Mesenchymal stem cell (in vitro differentiated cells and primary cell): ENCODE data around the gene ZKSCAN5.

ENCODE experiments used
- DNase-seq: peaks from one replicate; pipeline ENCODE4 v3.0.0-alpha.2; 2013
- H2AFZ ChIP-seq: one replicate; pipeline ENCODE4 v1.6.1; 2013; ENCODE audit warnings: low read depth, mild to moderate bottlenecking, control low read depth, inconsistent platforms, low read length, moderate library complexity
- H2AK5ac ChIP-seq: 2 replicates; pipeline ENCODE4 v1.6.1; 2013; ENCODE audit warnings: low read length, moderate library complexity, mild to moderate bottlenecking, inconsistent platforms; ENCODE audit not compliant: severe bottlenecking
- H2BK120ac ChIP-seq: one replicate; pipeline ENCODE4 v1.6.1; 2013; ENCODE audit warnings: low read depth, mild to moderate bottlenecking, inconsistent platforms, low read length, moderate library complexity
- H2BK12ac ChIP-seq, 2 experiments: one replicate each; pipeline ENCODE4 v1.6.1; 2013; ENCODE audit warnings: inconsistent platforms in 2 of 2, low read length in 2 of 2, mild to moderate bottlenecking in 2 of 2, moderate library complexity in 2 of 2, control low read depth in 1 of 2
- H2BK15ac ChIP-seq: one replicate; pipeline ENCODE4 v1.6.1; 2013; ENCODE audit warnings: mild to moderate bottlenecking, low read depth, inconsistent platforms; ENCODE audit not compliant: poor library complexity, severe bottlenecking
- H2BK5ac ChIP-seq: 2 replicates; pipeline ENCODE4 v1.6.1; 2013; ENCODE audit warnings: low read depth, mild to moderate bottlenecking, low read length, control low read depth, inconsistent platforms; ENCODE audit not compliant: poor library complexity, severe bottlenecking
- H3K14ac ChIP-seq, 2 experiments: one replicate each; pipeline ENCODE4 v1.6.1; 2013; ENCODE audit warnings: inconsistent platforms in 2 of 2, low read length in 2 of 2, control low read depth in 1 of 2, mild to moderate bottlenecking in 1 of 2, moderate library complexity in 1 of 2
- H3K18ac ChIP-seq, 2 experiments: one replicate each; pipeline ENCODE4 v1.6.1; 2013; ENCODE audit warnings: inconsistent platforms in 2 of 2, low read length in 2 of 2, control low read depth in 1 of 2, low read depth in 1 of 2, mild to moderate bottlenecking in 1 of 2
- H3K23ac ChIP-seq, 2 experiments: one replicate each; pipeline ENCODE4 v1.6.1; 2013; ENCODE audit warnings: inconsistent platforms in 2 of 2, low read length in 2 of 2, mild to moderate bottlenecking in 2 of 2, moderate library complexity in 2 of 2, control low read depth in 1 of 2
- H3K27ac ChIP-seq: 2 replicates; pipeline ENCODE4 v1.5.1; 2013; ENCODE audit warnings: mild to moderate bottlenecking, moderate library complexity, low read length, control low read depth, inconsistent platforms; ENCODE audit not compliant: poor library complexity, severe bottlenecking
- H3K27me3 ChIP-seq, 2 experiments: 2 replicates each; pipeline versions ENCODE4 v1.6.1 to v1.7.0; 2013; ENCODE audit warnings: low read length in 2 of 2, mild to moderate bottlenecking in 2 of 2, moderate library complexity in 2 of 2, control low read depth in 1 of 2, inconsistent platforms in 1 of 2; ENCODE audit not compliant: control insufficient read depth in 1 of 2, insufficient read depth in 1 of 2
- H3K36me3 ChIP-seq, 2 experiments: 2 replicates each; pipeline versions ENCODE4 v1.6.1 to v1.7.0; 2013; ENCODE audit warnings: low read length in 2 of 2, control low read depth in 1 of 2, inconsistent platforms in 1 of 2, low read depth in 1 of 2, mild to moderate bottlenecking in 1 of 2; ENCODE audit not compliant: insufficient read depth in 2 of 2, control insufficient read depth in 1 of 2
- H3K4ac ChIP-seq, 2 experiments: one replicate each; pipeline ENCODE4 v1.6.1; 2013; ENCODE audit warnings: inconsistent platforms in 2 of 2, low read length in 2 of 2, mild to moderate bottlenecking in 2 of 2, moderate library complexity in 2 of 2, control low read depth in 1 of 2, low read depth in 1 of 2
- H3K4me1 ChIP-seq: 2 replicates; pipeline ENCODE4 v1.6.1; 2013; ENCODE audit warnings: low read depth, low read length, control low read depth; ENCODE audit not compliant: control insufficient read depth, insufficient read depth
- H3K4me2 ChIP-seq: 2 replicates; pipeline ENCODE4 v1.6.1; 2013; ENCODE audit warnings: low read length, mild to moderate bottlenecking, inconsistent platforms; ENCODE audit not compliant: poor library complexity, severe bottlenecking
- H3K4me3 ChIP-seq, 2 experiments: 2 replicates each; pipeline versions ENCODE4 v1.5.1 to v1.7.0; 2013; ENCODE audit warnings: low read length in 2 of 2, mild to moderate bottlenecking in 2 of 2, control low read depth in 1 of 2, low read depth in 1 of 2; ENCODE audit not compliant: insufficient read depth in 1 of 2
- H3K79me1 ChIP-seq: replicated peaks from 2 replicates; pipeline ENCODE4 v1.6.1; 2013; ENCODE audit warnings: mild to moderate bottlenecking, control low read depth, low read length, inconsistent platforms; ENCODE audit not compliant: poor library complexity, severe bottlenecking
- H3K9ac ChIP-seq: 2 replicates; pipeline ENCODE4 v1.7.0; 2013; ENCODE audit warnings: mild to moderate bottlenecking, low read length, moderate library complexity
- H3K9me3 ChIP-seq: 2 replicates; pipeline ENCODE4 v1.7.0; 2013; ENCODE audit warnings: mild to moderate bottlenecking, low read length; ENCODE audit not compliant: control insufficient read depth
- H4K8ac ChIP-seq: one replicate; pipeline ENCODE4 v1.6.1; 2013; ENCODE audit warnings: inconsistent platforms, mild to moderate bottlenecking, low read length, moderate library complexity
- H4K91ac ChIP-seq: one replicate; pipeline ENCODE4 v1.6.1; 2013; ENCODE audit warnings: mild to moderate bottlenecking, low read length, inconsistent platforms
- WGBS: methylation state at CpG from one replicate; pipeline ENCODE4 v1.1.7; 2013; ENCODE audit warnings: mixed read lengths; 5-methylcytosine and 5-hydroxymethylcytosine counted together

The ZKSCAN5 gene

DNA sequence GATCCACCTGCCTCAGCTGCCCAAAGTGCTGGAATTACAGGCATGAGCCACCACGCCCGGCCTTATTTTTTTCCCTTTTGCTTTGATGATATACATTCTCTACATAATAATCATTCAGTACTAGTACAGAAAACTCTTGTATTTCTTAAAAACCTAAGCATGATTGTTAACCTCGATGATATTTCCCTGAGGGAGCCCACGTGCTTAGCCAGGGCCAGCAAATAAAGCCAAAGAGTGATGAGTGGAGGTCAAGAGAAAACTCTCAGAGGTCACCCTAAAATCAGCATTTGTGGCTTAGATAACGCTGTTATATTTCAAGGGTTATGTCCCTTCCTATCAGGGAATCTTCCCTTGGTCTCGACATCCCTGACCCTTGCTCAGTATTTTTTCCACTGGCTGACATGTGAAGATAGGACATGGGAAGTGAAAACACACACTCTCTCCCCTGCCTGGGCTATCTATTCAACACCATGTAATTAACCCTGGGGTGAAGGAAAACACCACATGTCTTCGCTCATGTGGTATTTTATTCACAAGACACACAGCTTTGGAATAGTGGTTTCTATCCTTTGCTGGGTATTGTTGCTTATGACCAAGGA lies 34.9 kb downstream of the ZKSCAN5 start:
- peaks cover 2% of the 10 kb centered on the region for H3K79me1 ChIP-seq
- DNase-seq = no peak
- no peak overlapping the region for H3K27ac ChIP-seq
- H3K4me3 ChIP-seq = no peak overlapping the region
- H3K4me1 ChIP-seq = no peaks in the 10 kb centered on the region
- no peak overlapping the region for H3K14ac ChIP-seq
- H4K8ac ChIP-seq = no peak overlapping the region
- no peak overlapping the region for H4K91ac ChIP-seq
- no peak overlapping the region for H2BK15ac ChIP-seq
- no peak overlapping the region for H2AFZ ChIP-seq
- no peak overlapping the region for H3K9ac ChIP-seq
- peaks cover 75% of the 10 kb centered on the region for H3K9me3 ChIP-seq
- H3K4ac ChIP-seq = no peak overlapping the region
- H3K36me3 ChIP-seq = peaks cover 3 to 17% of the 10 kb centered on the region in 2 experiments
- H3K27me3 ChIP-seq = no peaks in the 10 kb centered on the region
- no peak overlapping the region for H2AK5ac ChIP-seq
- H3K4me2 ChIP-seq = no peak overlapping the region
- H3K23ac ChIP-seq = no peak overlapping the region
- H3K18ac ChIP-seq = no peak overlapping the region
- H2BK120ac ChIP-seq = no peak overlapping the region
- no peak overlapping the region for H2BK5ac ChIP-seq
- no peak overlapping the region for H2BK12ac ChIP-seq
- 52% methylated on average over 4 of the region's 7 CpGs for WGBS

DNA sequence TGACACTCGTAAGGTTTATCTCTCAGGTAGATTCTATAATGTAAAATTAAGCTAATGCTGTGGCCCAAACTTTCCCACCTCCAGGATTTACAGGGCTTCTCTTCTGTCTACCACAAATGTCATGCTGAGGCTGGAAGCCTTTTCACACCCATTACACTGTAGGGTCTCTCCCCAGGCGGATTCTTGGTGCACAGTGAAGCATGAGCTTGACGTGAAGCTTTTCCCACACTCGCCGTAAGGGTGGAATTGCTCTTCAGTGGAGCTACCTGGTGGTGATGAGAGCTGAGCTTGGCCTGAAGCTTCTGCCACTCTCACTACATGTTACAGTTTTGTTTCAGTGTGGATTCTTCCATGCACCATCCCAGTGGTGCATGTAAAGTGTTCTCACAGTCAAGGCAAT lies 36.1 kb downstream of the ZKSCAN5 start:
- Histone ChIP-seq H3K14ac (no peak overlapping the region), H2BK12ac (no peak overlapping the region), H3K4me3 (peak overlapping the region in 1 of 2 experiments; percentile 60), H3K18ac (no peak overlapping the region), H3K4me2 (no peak overlapping the region), H3K36me3 (peaks cover 3 to 11% of the 10 kb centered on the region in 2 experiments), H2BK5ac (no peak overlapping the region), H3K79me1 (no peaks in the 10 kb centered on the region), H3K27ac (no peak overlapping the region), H3K4ac (no peak overlapping the region), H4K8ac (no peak overlapping the region), H3K9me3 (peaks cover 66% of the 10 kb centered on the region), H3K4me1 (no peaks in the 10 kb centered on the region), H2BK120ac (no peak overlapping the region), H4K91ac (no peak overlapping the region), H2AFZ (no peak overlapping the region), H3K27me3 (no peaks in the 10 kb centered on the region), H3K23ac (no peak overlapping the region), H3K9ac (no peak overlapping the region), H2BK15ac (no peak overlapping the region), H2AK5ac (no peak overlapping the region)
- 77% methylated on average over 4 of the region's 5 CpGs for WGBS
- no peak for DNase-seq

DNA sequence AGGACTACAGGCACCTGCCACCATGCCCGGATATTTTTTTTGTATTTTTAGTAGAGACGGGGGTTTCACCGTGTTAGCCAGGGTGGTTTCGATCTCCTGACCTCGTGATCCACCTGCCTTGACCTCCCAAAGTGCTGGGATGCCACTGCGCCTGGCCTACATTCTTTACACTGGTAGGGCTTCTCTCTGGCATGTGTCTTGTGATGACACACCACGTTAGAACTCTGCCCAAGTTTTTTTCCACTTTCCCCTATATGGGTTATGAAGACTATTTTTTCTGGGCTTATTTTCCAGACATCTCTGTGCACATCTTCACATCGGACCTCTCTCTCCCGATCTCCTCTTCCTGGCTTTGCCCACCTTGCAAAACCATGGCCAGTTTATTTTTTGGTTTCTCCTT lies 36.8 kb downstream of the ZKSCAN5 start:
- H3K4me1 ChIP-seq = no peaks in the 10 kb centered on the region
- no peaks in the 10 kb centered on the region for H3K27me3 ChIP-seq
- H2BK12ac ChIP-seq = no peak overlapping the region
- H2AFZ ChIP-seq = no peak overlapping the region
- H3K36me3 ChIP-seq = peaks cover 3 to 14% of the 10 kb centered on the region in 2 experiments
- H2BK15ac ChIP-seq = no peak overlapping the region
- 93% methylated on average over 8 of the region's 9 CpGs for WGBS
- H3K14ac ChIP-seq = no peak overlapping the region
- no peak overlapping the region for H3K27ac ChIP-seq
- no peak overlapping the region for H3K4me3 ChIP-seq
- H3K79me1 ChIP-seq = peaks cover 1% of the 10 kb centered on the region
- H4K8ac ChIP-seq = no peak overlapping the region
- H3K4me2 ChIP-seq = no peak overlapping the region
- no peak overlapping the region for H2BK5ac ChIP-seq
- no peak overlapping the region for H2BK120ac ChIP-seq
- no peak for DNase-seq
- no peak overlapping the region for H3K9ac ChIP-seq
- no peak overlapping the region for H3K18ac ChIP-seq
- no peak overlapping the region for H3K23ac ChIP-seq
- peaks cover 60% of the 10 kb centered on the region for H3K9me3 ChIP-seq
- H4K91ac ChIP-seq = no peak overlapping the region
- H2AK5ac ChIP-seq = no peak overlapping the region
- H3K4ac ChIP-seq = no peak overlapping the region

DNA sequence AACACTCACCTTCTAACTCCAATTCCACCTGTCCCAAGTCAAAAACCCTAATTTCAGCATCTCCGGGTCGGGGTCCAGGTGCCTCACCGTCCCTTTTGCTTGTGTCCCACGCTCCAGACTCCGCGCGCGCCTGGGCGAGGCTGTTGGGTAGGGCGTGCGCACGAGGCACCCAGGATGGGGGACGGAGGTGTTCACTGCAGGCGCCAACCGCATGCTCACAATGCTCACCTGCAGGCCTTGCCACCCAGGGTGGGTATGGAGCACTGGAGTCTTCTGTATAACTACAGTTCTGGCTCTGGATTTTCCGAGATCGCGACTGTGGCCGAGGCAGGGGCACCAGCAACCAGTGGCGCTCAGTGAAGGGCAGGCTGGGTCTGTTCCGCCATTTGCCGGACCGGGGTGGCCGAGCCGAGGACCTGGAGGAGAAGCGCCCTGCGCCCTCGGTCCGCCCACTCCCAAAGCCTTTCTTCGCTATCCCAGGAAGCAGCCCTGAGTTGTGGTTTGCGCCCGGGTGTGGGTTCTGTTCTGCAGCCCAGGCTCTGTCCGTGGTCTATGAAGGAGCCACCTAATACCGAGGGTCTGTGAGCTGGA lies 38.7 kb downstream of the ZKSCAN5 start:
- H3K79me1 ChIP-seq = peaks cover 4% of the 10 kb centered on the region
- no peak overlapping the region for H3K27ac ChIP-seq
- H4K8ac ChIP-seq = no peak overlapping the region
- no peak overlapping the region for H3K4me3 ChIP-seq
- no peak overlapping the region for H3K9ac ChIP-seq
- peaks cover 65% of the 10 kb centered on the region for H3K9me3 ChIP-seq
- no peak overlapping the region for H2AFZ ChIP-seq
- no peak overlapping the region for H2AK5ac ChIP-seq
- peaks cover 16 to 20% of the 10 kb centered on the region in 2 experiments for H3K36me3 ChIP-seq
- no peak overlapping the region for H2BK12ac ChIP-seq
- no peaks in the 10 kb centered on the region for H3K27me3 ChIP-seq
- no peak overlapping the region for H3K14ac ChIP-seq
- H3K4ac ChIP-seq = no peak overlapping the region
- no peak overlapping the region for H3K18ac ChIP-seq
- DNase-seq = no peak
- H4K91ac ChIP-seq = no peak overlapping the region
- H2BK5ac ChIP-seq = no peak overlapping the region
- H3K4me2 ChIP-seq = no peak overlapping the region
- H2BK15ac ChIP-seq = no peak overlapping the region
- H2BK120ac ChIP-seq = no peak overlapping the region
- H3K4me1 ChIP-seq = no peaks in the 10 kb centered on the region
- H3K23ac ChIP-seq = no peak overlapping the region
- 98% methylated on average over 34 of the region's 34 CpGs for whole genome bisulfite sequencing
